ENCODE measurements around the gene OTOP3.

The OTOP3 gene

GRCh38 chr17:74995847-74996246 lies 60.1 kb downstream of the OTOP3 start:
- no peak for TF ChIP-seq EZH2phosphoT487 (IDR thresholded peaks at IDR 0.05; ENCODE audit: low read depth)
- TF ChIP-seq, protein P1, sequence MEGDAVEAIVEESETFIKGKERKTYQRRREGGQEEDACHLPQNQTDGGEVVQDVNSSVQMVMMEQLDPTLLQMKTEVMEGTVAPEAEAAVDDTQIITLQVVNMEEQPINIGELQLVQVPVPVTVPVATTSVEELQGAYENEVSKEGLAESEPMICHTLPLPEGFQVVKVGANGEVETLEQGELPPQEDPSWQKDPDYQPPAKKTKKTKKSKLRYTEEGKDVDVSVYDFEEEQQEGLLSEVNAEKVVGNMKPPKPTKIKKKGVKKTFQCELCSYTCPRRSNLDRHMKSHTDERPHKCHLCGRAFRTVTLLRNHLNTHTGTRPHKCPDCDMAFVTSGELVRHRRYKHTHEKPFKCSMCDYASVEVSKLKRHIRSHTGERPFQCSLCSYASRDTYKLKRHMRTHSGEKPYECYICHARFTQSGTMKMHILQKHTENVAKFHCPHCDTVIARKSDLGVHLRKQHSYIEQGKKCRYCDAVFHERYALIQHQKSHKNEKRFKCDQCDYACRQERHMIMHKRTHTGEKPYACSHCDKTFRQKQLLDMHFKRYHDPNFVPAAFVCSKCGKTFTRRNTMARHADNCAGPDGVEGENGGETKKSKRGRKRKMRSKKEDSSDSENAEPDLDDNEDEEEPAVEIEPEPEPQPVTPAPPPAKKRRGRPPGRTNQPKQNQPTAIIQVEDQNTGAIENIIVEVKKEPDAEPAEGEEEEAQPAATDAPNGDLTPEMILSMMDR (IDR thresholded peaks at IDR 0.05; ENCODE audit: low read depth, low read length), result no peak
- Histone ChIP-seq H3K4me2 (ENCODE audit: low read length) (no peak overlapping the region), H3K36me3 (replicated peaks; ENCODE audit: low read depth, low read length) (no peaks in the 10 kb centered on the region), H3K9ac (ENCODE audit: low read length) (no peak overlapping the region), H4K20me1 (ENCODE audit: insufficient read depth, low read length) (no peaks in the 10 kb centered on the region), H3K9me3 (ENCODE audit: insufficient read depth, low read length) (no peaks in the 10 kb centered on the region), H3K4me1 (ENCODE audit: low read length) (no peaks in the 10 kb centered on the region), H3K79me2 (ENCODE audit: low read length) (no peaks in the 10 kb centered on the region), H3K4me3 (ENCODE audit: low read length) (no peak overlapping the region), H3K27me3 (ENCODE audit: low read depth, low read length) (no peaks in the 10 kb centered on the region), H3K27ac (ENCODE audit: low read length) (no peak overlapping the region), H2AFZ (ENCODE audit: low read depth, low read length) (no peak overlapping the region)

DNA sequence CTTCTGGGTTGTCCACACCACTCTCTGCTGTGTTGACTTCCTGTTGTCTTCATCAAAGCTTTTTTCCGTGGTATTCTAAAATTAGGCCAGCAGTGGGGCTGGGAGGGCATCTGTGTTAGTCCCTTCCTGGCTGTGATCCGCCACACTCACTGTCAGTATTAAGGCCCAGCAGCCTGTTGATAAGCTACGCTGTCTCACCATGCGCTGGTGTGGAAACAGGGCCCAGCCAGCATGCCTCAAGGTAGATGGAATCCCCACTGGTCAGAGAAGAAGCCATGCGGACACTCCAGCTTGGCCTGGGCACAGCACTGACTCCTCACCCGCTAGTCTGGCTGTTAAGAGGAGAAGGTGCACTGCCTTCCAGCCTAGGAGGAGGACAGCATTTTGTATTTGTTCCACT lies 63.1 kb downstream of the OTOP3 start:
- Histone ChIP-seq H3K27ac (ENCODE audit: low read length) (no peak overlapping the region), H3K4me1 (ENCODE audit: low read length) (no peaks in the 10 kb centered on the region), H4K20me1 (ENCODE audit: insufficient read depth, low read length) (no peaks in the 10 kb centered on the region)

GRCh38 chr17:74999523-74999922 lies 63.8 kb downstream of the OTOP3 start:
- Histone ChIP-seq H3K79me2 (ENCODE audit: low read length) (no peaks in the 10 kb centered on the region), H4K20me1 (ENCODE audit: insufficient read depth, low read length) (no peaks in the 10 kb centered on the region), H3K27me3 (ENCODE audit: low read depth, low read length) (no peaks in the 10 kb centered on the region), H3K4me3 (ENCODE audit: low read length) (no peak overlapping the region), H3K27ac (ENCODE audit: low read length) (no peak overlapping the region), H3K36me3 (replicated peaks; ENCODE audit: low read depth, low read length) (no peaks in the 10 kb centered on the region), H3K4me1 (ENCODE audit: low read length) (no peaks in the 10 kb centered on the region), H3K9ac (ENCODE audit: low read length) (no peak overlapping the region), H3K9me3 (ENCODE audit: insufficient read depth, low read length) (no peaks in the 10 kb centered on the region), H3K4me2 (ENCODE audit: low read length) (no peak overlapping the region), H2AFZ (ENCODE audit: low read depth, low read length) (no peak overlapping the region)
- TF ChIP-seq EZH2phosphoT487 (IDR thresholded peaks at IDR 0.05; ENCODE audit: low read depth), result no peak
- TF ChIP-seq, protein P1 (IDR thresholded peaks at IDR 0.05; ENCODE audit: low read depth, low read length), result no peak

More for the DNA sequence above, 63.1 kb downstream of the OTOP3 start:
- no peaks in the 10 kb centered on the region for H3K79me2 ChIP-seq (ENCODE audit: low read length)
- H3K9ac ChIP-seq (ENCODE audit: low read length), result no peak overlapping the region
- H3K27me3 ChIP-seq (ENCODE audit: low read depth, low read length), result no peaks in the 10 kb centered on the region
- no peaks in the 10 kb centered on the region for H3K9me3 ChIP-seq (ENCODE audit: insufficient read depth, low read length)
- no peak overlapping the region for H3K4me3 ChIP-seq (ENCODE audit: low read length)
- TF ChIP-seq, protein P1 (IDR thresholded peaks at IDR 0.05; ENCODE audit: low read depth, low read length), result no peak
- no peak for TF ChIP-seq EZH2phosphoT487 (IDR thresholded peaks at IDR 0.05; ENCODE audit: low read depth)
- H3K36me3 ChIP-seq (replicated peaks; ENCODE audit: low read depth, low read length), result no peaks in the 10 kb centered on the region
- no peak overlapping the region for H3K4me2 ChIP-seq (ENCODE audit: low read length)
- no peak overlapping the region for H2AFZ ChIP-seq (ENCODE audit: low read depth, low read length)

All from OCI-LY3 (cell line).